ENCODE data around the gene PAX8. TPM values are rescaled to one million over a fixed set of nuclear protein-coding genes. Genes with fewer than 3 reads are reported as not detected.

PAX8 gene
- polyA plus RNA-seq, 1 donor = 2.2 TPM

DNA sequence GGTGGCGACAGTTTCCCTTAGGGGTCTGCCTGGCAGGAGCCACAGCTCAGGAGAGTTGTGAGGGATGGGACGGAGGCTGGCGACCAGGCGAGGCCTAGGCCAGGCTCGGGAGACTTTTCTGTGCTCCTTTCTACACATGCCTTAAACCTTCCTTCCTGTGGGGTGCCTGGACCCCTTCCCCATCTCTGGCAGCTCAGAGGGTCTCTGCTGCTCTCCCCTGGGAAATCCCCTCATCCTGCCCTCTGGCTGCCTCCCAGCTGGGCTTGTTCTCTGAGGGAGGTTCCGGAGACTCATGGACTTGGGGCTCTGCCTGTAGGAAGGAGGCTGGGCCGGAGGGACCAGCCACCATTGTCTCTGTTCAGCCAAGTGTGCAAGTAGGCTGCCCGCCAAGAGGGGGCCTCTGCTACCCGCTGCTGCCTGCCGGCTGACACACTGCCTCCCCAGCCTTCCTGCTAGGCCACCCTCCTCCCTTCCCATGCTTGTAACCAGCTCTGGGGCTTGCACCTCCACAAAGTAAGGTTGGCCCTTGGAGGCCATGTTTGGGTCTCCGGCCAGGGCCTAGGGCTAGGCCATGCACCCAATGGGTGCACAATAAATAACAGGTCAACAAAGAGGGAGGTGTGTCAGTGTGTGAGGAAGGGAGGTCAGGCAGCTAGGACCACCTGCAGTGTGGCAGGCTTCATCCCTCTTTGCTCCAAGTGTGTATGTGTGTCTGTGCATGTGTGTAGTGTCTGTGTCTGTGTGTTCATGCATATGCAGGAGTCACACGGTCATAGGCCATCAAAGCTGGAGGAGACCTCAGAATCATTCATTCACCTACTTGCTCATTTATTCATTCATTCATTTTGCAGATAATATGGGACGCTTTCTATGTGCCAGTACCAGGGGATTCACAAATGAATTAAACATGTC is 76.2 kb downstream of the PAX8 start:
- no peak for DNase-seq

DNA sequence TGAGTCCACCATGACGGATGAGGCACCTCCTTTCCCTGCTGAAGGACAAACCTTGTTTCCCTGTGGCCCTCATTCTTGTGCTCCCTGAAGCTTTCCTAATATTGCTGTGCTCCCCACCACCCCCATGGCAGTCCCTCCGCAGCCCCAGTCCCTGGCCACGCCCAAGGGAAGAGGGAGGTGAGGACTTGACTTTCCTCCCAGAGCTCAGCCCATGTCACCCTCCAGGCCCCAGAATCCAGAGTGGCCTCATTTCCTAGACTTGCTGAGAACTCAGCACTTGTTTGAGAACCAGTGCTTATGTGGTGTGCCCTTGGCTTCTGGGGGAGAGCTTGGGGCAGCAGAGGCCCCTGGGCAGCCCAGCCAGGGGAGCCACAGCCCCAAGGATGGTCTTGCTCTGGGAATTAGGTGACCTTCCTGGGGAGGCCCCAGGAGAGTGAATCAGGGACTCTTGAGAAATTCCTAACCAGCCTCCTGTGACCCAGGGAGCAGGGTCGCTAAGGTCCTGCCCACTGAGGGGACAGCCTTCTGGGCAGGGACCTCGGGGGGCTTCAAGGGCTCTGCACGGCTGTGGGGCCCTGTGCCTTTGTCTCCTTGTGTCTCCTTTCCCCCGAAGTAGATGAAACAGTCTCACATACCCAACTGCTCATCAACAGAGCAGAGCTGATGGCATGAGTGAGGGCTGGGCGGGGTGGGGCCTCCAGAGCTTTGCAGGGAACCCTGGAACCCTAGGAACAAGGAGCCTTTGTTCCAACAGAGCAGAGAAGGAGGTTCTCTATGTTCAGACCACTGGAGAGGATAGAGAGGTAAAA is 77.0 kb downstream of the PAX8 start:
- DNase-seq = no peak

DNA sequence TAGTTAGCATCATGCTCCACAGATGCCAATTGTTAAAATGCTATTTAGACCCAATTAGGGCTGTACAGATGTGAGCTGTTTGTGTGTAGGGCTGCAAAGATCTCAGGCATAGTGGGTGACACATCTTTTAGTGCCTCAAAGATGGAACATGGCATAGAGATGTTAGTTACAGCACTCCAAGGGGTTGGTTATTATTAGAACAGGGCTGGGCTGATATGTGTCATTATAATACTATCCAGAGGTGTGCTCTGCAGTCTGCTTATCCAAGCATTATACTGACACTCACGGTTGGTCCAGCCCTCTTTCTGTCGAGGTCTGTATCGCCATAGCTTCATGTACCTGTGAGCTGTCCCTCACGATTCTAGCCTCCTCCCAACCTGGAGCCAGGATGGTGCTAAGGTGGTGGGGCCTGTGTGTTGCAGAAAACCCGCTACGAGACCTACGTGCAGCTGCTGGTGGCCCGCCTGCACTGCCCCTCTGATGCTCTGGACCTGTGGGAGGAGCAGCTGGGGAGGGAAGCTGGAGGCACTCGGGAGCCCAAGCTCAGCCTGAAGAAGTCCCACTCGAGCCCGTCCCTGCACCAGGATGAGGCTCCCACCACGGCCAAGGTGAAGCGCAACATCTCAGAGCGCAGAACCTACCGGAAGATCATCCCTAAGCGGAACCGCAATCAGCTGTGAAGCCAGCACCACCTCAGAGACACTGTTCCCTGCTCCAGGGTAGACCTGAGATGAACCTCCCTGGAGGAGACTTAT is 77.8 kb downstream of the PAX8 start:
- no peak for DNase-seq

DNA sequence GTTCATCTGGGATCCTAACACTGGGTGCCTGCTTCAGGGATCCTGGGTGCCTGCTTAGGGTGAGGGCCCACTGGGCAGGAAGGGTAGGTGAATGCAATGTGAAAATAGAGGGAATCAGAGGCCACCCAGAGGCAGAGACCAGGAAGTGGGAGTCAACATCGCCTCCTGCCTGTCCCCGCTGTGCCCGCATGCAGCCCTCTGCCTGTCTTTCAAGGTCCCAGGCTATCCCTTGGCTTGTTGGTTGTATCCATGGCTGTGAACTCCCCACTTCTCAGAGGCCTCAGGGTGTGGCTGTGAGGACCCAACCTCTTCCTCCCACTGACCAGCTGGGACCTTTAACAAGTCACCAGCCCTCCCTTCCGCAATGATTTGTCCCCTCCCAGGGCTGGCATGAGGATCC is 78.5 kb downstream of the PAX8 start:
- no peak for DNase-seq

DNA sequence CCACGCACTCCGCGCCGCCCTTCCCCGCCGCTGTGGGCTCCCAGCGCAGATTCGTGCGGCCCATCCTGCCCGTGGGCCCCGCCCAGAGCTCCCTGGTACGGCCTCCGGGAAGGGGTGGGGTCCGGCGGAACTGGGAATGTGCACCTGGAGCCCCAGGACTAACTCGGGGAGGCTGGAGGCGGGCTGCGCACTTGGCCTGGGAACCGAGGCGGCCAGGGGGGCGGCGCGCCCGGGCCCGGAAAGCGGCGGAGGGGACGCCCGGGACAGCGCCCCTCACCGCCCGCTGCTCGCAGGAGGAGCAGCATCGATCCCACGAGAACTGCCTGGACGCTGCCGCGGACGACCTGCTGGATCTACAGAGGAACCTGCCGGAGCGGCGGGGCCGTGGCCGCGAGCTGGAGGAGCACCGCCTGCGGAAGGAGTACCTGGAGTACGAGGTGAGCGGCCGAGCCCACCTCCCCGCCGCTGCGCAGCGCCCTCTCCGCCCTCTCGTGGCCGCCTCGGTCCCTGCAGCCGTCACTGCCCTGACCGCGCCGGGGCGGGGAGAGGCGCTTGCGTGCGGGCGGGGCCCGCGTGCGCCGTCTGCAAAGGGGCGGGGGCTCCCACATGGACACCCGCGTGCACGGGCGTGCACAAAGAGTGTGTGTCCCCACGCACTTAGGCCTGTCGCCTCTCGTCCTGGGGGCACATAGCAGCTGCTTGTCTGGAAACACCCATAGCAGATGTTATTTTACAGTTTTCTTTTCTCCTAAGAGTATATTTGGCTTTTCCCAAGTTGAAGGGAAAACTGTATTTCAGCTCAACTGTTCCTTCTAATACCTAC is 79.7 kb downstream of the PAX8 start:
- peak; percentile 83 for DNase-seq

DNA sequence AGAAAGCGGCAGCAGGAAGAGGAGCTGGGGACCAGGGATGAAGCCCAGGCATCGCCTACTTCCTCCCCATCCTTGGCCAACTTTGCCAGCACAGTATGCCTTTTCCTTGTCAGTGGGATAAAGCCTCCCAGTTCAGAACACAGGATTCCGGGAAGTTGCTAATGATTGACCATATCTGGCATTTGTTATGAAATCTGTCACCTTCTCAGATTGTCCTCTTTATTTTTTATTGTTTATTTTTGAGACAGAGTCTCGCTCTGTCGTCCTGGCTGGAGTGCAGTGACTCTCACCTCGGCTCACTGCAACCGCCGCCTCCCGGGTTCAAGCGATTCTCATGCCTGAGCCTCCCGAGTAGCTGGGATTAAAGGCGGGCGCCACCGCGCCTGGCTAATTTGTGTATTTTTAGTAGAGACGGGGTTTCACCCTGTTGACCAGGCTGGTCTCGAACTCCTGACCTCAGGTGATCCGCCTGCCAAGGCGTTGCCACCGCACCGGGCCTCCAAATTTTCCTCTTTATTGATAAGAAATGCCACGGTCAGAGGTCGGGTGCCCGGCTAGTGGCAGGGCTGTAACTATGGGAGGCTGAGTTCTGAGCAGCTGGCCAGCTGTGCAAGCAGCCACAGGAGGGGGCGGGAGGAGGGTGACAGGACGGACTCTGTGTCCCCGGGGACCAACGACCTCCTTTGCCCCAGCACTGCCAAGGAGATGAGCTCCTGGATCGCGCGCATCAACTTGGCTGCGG is 80.5 kb downstream of the PAX8 start:
- no peak for DNase-seq

DNA sequence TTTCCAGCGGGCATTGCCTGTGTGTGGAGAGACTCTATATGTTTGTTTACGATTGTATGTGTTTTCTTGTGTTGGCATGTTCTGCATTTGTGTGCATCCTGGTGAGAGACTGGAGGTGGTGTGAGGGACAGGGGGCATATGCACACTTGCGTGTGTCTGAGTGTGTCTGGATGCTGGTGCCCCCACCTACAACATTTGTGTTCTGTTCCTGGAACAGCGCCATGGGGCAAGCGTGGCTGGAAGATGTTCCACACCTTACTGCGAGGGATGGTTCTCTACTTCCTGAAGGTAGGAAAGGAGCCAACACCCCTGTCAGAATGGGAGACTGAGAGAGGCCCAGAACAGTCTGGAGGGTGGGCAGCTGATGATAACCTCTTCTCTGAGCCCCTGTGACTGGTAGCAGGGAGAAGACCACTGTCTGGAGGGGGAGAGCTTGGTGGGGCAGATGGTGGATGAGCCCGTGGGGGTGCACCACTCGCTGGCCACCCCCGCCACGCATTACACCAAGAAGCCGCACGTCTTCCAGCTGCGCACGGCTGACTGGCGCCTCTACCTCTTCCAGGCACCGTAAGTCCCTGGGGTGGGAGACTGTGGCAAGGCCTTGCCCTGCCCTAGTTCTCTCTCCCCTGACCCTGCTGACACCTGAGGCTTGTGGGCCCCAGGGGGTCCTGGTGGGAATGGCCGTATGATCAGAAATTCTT is 81.2 kb downstream of the PAX8 start:
- no peak for DNase-seq

DNA sequence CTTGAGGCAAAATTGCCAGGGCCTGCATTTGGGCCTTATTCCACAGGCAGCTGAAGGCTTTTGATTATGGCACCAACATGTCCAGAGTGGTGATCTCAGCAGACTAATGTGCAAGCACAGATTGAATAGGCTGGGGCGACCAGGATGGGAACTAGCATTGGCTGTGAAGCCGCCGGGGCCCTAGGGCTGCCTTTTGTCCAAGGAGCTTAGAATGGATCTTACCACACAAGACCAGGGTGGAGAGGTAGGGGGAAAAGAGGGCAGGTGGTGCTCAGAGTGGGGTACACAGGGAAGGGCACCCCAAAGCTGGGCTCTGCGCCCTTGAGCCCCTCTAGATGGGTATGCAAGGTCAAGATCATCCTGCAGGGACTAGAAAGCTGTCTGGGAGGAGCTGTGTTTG is 81.9 kb downstream of the PAX8 start:
- no peak for DNase-seq

DNA sequence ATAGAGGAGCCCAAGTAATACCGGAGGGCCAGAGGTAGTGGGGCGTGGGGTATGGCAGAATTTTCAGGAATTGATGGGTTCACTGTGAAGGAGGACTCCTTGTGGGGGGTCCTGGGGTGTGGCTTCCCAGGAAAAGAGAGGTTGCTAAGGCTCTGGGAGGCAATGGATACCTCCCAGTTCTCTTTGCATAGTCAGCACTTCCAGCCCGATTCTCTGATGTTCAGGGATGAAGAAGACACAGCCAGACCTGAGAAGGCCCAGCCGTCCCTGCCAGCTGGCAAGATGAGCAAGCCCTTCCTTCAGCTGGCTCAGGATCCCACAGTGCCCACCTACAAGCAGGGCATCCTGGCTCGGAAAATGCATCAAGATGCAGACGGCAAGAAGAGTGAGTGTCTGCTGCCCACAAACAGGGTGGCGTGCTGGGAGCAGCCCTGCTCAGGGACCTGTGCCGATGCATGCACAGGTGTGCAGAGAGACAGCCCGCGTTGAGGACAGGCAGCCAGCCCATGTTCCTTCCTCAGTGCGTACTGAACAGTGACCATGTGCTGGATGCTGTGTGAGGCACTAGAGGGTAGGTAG is 82.7 kb downstream of the PAX8 start:
- no peak for DNase-seq

DNA sequence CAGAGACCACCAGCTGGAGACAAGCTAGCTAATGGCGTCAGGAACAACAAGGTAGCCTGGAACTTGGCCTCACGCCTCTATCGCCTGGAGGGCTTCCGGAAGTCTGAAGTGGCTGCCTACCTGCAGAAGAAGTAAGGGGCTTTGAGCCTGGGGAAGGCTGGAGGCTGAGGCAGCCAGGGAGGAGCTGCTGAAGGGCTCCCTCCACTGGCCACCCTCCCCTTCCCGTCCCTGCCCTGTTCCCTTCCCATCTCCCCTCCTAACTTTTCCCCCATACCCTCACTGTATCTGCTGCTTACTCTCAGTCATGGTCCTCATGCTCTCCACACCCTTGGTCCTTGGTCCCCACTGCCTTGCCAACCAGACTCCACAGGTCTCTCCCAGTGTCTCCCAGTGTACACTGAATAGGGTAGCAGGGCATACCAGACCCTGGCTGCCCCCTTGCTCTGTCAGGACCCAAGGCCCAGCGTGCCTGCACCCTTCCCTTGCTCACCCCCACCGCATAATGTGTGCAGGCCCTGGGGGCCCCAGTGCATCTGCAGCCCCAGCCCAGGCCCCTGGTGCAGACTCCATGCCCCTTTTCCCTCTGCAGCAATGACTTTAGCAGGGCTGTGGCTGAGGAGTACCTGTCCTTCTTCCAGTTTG is 86.1 kb downstream of the PAX8 start:
- DNase-seq = no peak

DNA sequence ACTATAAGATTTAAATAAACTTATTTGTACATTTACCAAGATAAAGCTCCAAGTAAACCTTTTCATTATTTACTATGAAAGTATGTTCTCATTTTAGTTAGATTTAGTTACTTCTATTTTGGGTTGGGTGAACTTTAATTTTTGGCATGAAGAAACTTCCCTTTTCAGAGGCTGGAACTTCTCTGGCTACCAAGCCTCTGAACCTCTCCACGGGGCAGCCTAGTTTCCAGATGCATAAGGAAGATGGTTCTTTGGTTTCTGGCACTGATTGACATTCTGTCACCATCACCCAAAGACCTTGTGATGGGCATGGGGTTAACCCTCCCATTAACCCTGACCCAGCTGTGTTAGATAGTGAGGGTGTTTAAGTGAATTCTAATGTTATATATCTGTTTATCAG is 87.8 kb downstream of the PAX8 start:
- DNase-seq = no peak

DNA sequence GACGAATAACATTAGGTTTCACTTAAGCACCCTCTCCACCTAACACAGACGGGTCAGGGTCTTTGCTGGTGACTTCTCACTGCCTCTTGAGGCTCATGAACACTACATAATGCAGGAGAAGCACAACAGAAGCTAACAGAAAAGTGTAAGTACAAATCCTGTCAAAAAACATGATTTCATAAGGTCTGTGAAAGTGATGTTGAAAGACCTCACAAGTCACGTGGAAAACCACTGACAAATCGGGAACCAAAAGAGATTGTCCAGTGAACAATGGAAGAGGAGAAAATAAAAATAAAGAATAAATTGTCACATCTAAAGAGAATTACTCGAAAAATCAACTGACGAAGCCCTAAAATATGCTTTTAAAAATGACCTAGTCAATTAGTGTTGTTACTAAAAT is 91.0 kb downstream of the PAX8 start:
- no peak for DNase-seq

DNA sequence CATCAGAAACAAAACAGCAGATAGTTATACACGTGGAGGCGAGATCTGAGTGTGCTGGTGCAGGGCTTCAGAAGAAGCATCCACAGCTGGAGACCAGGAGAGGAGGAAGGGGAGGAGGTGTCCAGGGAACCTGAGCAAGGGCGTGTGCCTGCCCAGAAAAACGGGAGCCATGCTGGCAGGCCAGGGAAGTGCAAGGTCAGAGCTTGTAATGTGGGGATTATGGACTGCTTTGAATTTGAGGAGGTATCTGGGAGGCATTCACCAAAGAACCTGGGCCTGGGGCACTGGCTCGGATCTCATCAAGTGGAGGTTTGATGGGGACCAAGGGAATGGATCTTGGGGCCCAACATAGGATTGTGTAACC is 92.3 kb downstream of the PAX8 start:
- DNase-seq = no peak

DNA sequence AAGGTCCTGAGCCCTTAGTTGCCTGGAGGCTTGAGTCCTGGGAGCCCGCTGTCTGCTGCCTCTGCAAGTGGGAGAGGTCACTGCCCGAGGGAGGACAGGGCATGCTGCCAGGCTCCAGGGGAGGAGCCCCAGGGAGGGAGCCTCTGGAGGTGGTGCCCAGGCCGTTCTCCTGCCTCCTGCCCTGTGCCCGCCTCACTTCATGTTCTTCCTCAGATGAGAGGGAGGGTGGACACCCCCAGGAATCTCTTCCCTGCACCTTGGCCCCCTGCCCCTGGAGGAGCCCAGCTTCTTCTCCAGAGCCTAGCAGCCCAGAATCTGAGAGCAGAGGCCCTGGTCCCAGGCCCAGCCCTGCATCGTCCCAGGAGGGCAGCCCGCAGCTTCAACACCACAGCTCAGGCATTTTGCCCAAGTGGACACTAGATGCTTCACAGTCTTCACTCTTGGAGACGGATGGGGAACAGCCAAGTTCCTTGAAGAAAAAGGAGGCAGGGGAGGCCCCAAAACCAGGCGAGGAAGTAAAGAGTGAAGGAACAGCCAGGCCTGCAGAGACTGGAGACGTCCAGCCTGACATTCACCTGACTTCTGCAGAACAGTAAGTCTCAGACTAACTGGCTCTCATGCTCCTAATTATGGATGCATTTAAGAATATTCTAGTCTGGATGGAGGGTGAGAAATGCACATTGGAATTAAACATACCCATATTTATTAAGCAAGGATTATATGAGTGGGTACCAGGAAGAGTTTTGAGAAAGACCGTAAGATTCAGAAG is 92.9 kb downstream of the PAX8 start:
- DNase-seq = no peak

DNA sequence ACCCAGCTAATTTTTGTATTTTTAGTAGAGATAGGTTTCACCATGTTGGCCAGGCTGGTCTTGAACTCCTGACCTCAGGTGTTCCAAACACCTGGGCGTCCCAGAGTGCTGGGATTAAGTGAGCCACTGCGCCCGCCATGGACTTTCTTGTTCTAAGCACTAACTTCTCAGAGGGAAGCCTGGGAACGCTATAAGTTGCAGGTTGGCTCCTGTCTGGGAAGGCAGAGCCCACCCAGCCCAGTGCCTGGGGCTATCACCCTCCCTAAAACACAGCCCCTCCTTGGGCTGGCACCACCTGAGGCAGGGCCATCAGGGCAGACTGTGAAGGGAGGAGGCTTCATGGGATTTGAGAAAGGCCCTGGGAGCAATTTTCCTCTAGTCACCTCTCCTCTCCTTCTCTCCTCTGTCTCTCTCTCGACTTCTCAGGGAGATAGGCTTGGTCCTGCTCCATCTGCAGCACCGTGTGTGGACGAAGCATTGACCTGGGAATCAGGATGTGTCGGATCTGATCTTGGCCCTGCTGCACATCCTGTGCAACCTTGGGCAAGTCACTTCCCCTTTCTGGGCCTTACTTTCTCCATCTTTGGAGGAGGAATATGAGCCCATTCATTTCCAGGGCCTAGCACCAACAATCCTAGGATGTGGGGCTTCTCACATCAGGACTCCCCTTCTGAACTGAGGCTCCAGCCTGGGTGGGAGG is 94.0 kb downstream of the PAX8 start:
- no peak for DNase-seq

DNA sequence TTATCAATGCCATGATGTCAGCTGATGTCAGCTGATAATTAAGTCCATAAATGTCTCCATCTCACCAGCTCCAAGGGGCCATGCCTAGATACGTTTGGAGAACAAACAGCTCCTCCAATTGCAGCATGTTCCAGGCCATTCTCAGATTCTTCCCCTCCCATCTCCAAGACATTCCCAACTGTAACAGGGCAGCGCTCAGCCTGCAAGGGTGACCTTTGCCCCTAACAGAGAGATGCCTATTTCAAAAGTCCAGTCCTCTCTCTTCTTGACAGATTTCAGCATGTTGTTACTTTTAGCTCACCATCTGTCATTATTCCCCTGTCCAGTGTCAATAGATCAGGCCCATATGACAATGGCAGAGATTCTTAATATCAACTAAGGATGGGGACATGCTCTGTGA is 95.0 kb downstream of the PAX8 start:
- DNase-seq = no peak

DNA sequence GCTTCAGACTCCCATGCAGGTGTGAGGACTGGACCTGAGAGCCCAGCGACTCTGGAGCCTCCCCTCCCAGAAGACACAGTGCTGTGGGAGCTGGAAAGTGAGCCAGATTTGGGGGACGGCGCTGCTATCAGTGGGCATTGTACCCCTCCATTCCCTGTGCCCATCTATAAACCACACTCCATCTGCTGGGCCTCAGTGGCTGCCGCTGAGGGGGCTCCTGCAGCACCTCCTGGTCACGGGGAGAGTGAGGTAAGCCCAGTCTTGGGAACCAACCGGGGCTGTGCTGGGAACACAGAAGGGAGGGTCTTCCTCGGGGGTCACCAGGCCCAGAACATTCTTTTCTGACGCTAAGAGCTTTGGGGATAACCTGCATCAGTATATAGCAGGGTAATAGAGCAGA is 95.5 kb downstream of the PAX8 start:
- DNase-seq = no peak

DNA sequence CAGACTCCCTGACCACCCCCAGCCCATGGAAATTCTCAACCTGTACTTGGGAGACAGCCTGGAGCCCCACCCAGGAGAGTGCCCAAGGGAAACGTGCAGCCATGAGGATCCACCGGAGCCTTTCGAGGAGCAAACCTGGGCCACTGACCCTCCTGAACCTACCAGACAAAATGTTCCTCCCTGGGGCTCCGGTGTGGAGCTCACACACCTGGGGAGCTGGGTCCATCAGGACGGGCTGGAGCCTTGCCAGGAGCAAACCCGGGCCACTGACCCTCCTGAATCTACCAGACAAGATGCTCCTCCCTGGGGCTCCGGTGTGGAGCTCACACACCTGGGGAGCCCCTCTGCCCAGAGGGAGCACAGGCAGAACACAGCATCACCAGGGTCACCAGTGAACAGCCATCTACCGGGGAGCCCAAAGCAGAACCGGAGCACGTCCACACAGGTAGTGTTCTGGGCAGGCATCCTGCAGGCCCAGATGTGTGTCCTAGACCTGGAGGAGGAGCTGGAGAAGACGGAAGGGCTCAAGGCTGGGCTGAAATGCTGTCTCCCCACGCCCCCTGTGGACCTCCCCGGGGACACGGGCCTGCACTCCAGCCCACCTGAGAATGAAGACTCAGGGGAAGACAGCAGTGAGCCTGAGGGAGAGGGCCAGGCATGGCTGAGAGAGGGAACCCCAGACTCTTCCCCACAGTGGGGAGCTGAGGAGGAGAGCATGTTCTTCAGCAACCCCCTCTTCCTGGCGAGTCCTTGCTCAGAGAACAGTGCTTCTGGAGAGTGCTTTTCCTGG is 96.1 kb downstream of the PAX8 start:
- no peak for DNase-seq
